HG03103 (cell line): Measurements from ENCODE around the gene RAB20.

Experiments
- ATAC-seq: cut with Tn5 transposase; IDR thresholded peaks from one replicate; pipeline ENCODE4 v1.9.1; 2021; ENCODE audit warnings: low read depth; ENCODE audit not compliant: unreplicated experiment

The RAB20 gene

DNA sequence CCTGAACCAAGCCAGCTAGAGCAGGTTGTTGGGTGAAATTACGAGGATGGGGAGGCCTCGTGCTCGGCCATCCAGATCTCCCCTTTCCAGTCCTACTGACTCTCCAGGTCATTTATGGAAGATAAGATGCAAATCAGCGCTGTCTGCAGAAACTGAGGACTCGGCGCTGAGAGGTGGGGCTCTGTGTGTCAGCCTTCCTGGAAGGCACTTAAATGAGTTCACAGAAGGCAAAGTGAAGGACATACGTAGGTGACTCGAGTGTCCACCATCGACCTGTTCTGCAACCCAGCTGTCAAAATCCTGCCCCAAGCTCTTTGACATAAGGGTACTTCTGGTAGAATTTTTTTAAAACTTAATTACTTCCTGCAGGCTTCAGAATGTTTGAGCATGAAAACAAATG, 86.4 kb downstream of the RAB20 start:
- no peak for ATAC-seq

DNA sequence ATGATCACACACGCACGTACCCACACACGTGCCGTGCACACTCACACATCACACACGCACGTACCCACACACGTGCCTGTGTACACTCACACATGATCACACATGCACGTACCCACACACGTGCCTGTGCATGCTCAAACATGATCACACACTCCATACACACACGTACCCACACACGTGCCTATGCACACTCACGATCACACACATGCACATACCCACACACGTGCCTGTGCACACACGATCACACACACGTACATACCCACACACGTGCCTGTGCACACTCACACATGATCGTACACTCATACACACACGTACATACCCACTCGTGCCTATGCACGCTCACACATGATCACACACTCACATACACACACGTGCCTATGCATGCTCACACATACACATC, 86.8 kb downstream of the RAB20 start:
- no peak for ATAC-seq
